T-helper 2 cell treated with Interferon-gamma antibody and Interleukin-4, amounts not matched to agents 5 μg/mL and 100 μg/mL, for 36 hours (primary cell): Measurements from ENCODE around the gene RB1.

Source experiments
- DNase-seq: peaks from one replicate; pipeline ENCODE4 v3.0.0; 2021; ENCODE audit warnings: low spot score
- H3K27ac Mint-ChIP-seq: one replicate; pipeline ENCODE4 v1.8.0; 2021; ENCODE audit warnings: mild to moderate bottlenecking, mixed read lengths
- H3K27me3 Mint-ChIP-seq: one replicate; pipeline ENCODE4 v1.8.0; 2021; ENCODE audit warnings: low read depth, mixed read lengths
- H3K36me3 Mint-ChIP-seq: one replicate; pipeline ENCODE4 v1.8.0; 2021; ENCODE audit warnings: low read depth, mixed read lengths
- H3K4me1 Mint-ChIP-seq: one replicate; pipeline ENCODE4 v1.8.0; 2021; ENCODE audit warnings: low read depth, mixed read lengths
- H3K4me3 Mint-ChIP-seq: one replicate; pipeline ENCODE4 v1.8.0; 2022; ENCODE audit warnings: mild to moderate bottlenecking, moderate library complexity, mixed read lengths
- H3K9me3 Mint-ChIP-seq: one replicate; pipeline ENCODE4 v1.8.0; 2021; ENCODE audit warnings: mixed read lengths

The RB1 gene

DNA sequence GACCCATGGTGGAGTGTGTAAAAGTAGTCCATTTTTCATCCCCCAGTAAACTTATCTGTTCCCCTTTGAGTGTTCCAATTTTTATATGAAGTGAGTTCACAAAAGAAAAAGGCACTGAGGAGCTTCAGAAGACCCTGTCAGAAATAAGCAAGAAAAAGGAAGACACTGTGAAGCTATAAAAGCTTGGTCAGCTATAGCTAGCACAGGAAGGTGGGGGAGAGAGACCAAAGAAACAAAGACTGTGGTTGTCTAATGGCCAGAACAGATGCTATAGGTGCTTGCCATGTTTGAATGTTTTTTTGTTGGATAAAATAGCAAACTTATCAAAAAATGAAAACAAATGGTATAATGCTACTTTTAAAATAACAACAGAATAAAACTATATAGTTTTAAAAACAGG lies 182.8 kb downstream of the RB1 start:
- H3K4me1 Mint-ChIP-seq: peaks cover 34% of the 10 kb centered on the region
- no peaks in the 10 kb centered on the region for H3K27me3 Mint-ChIP-seq
- peaks cover 66% of the 10 kb centered on the region for H3K36me3 Mint-ChIP-seq
- peak overlapping the region; percentile 65 for H3K27ac Mint-ChIP-seq
- H3K9me3 Mint-ChIP-seq: peaks cover 4% of the 10 kb centered on the region
- DNase-seq: no peak
- H3K4me3 Mint-ChIP-seq: no peak overlapping the region

DNA sequence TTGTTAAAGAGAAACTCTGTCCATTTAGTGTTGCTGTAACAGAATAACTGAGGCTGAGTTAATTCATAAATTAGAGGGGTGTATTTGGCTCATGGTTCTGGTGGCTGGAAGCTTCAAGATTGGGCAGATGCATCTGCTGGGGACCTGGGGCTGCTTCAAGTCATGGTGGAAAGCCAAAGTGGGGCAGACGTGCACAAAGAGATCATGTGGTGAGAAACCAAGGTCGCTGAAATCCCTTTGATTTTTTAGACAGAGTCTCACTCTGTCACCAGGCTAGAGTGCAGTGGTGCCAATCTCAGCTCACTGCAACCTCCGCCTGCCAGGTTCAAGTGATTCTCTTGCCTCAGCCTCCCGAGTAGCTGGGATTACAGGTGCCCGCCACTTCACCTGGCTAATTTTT lies 183.3 kb downstream of the RB1 start:
- Mint-ChIP-seq H3K4me3 (peak overlapping the region; percentile 25), H3K27me3 (no peaks in the 10 kb centered on the region), H3K27ac (no peak overlapping the region), H3K36me3 (peaks cover 66% of the 10 kb centered on the region), H3K4me1 (peaks cover 36% of the 10 kb centered on the region), H3K9me3 (peaks cover 4% of the 10 kb centered on the region)
- DNase-seq: no peak

DNA sequence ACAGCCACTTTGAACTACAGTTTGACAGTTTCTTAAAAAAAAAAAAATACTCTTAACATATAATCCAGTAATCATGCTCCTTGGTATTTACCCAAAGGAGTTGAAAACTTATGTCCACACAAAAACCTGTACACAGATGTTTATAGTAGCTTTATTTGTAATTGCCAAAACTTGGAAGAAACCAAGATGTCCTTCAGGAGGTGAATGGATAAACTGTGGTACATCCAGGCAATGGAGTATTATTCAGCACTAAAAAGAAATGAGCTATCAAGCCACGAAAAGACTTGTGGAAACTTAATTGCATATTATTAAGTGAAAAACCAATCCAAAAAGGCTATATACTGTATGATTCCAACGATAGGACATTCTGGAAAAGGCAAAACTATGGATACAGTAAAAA lies 184.4 kb downstream of the RB1 start:
- Mint-ChIP-seq H3K36me3 (peaks cover 56% of the 10 kb centered on the region), H3K4me1 (peaks cover 36% of the 10 kb centered on the region), H3K4me3 (no peak overlapping the region), H3K27ac (peak overlapping the region; percentile 17), H3K9me3 (peaks cover 4% of the 10 kb centered on the region), H3K27me3 (no peaks in the 10 kb centered on the region)
- DNase-seq: no peak

DNA sequence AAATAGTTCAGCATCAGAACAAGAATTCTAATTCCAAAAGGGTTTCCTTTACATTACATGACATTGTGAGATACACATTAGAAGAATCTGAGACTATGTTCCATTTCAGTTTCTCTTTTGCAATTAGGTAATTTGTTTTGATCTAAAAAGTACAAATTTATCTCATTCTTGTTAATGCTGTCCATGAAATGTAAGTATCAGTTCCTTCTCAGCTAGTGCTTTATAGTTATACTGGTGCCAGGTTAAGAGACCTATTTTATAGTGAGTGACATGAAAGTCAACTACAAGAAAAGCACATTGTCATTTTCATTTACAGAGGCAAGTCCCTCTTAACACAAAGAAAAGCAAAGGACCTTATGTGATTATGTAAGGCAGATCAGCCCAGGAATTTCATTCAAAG lies 185.4 kb downstream of the RB1 start:
- no peaks in the 10 kb centered on the region for H3K27me3 Mint-ChIP-seq
- peaks cover 36% of the 10 kb centered on the region for H3K4me1 Mint-ChIP-seq
- no peak overlapping the region for H3K4me3 Mint-ChIP-seq
- peaks cover 50% of the 10 kb centered on the region for H3K36me3 Mint-ChIP-seq
- no peak for DNase-seq
- H3K9me3 Mint-ChIP-seq: peaks cover 4% of the 10 kb centered on the region
- H3K27ac Mint-ChIP-seq: peak overlapping the region; percentile 82

DNA sequence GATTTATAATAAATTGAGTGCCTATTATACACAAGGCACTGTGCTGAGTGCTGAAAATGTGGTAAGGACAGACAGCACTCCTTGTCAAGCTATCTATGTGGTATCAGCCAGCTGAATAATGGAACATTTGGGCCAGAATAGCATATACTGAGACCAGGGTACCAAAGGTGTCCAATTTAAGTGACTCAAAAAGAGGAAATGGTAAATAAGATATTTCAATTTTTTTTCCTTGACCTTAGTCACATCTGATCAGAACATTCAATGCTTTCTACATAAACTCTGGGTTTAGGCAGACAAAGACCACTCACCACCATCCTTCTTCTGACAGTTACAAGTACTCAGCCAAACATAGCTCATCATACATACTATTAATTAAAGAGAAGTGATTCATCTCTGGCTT lies 186.1 kb downstream of the RB1 start:
- H3K9me3 Mint-ChIP-seq: peaks cover 4% of the 10 kb centered on the region
- no peak for DNase-seq
- peak overlapping the region; percentile 42 for H3K27ac Mint-ChIP-seq
- no peaks in the 10 kb centered on the region for H3K27me3 Mint-ChIP-seq
- H3K36me3 Mint-ChIP-seq: peaks cover 50% of the 10 kb centered on the region
- H3K4me1 Mint-ChIP-seq: peaks cover 37% of the 10 kb centered on the region
- H3K4me3 Mint-ChIP-seq: no peak overlapping the region

DNA sequence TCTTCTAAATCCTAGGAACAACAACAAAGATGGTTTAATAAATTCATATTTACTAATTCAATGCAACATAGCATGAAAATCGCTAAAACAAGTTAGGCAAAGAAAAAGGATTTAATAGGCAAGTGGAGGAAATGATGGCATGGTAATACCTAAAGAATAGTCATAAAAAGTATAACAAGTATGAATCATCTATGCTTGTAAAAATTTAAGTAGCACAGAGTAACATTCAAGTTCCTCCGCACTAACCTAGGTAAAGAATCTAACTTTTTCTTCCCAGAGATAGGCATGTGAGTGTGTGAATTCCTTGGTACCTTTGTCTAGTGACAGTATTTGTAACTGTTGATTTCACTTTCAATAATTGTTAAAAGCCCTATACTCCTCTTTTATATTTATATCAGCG lies 186.7 kb downstream of the RB1 start:
- no peak for DNase-seq
- Mint-ChIP-seq H3K4me1 (peaks cover 41% of the 10 kb centered on the region), H3K27me3 (no peaks in the 10 kb centered on the region), H3K4me3 (no peak overlapping the region), H3K27ac (no peak overlapping the region), H3K9me3 (peaks cover 4% of the 10 kb centered on the region), H3K36me3 (peaks cover 49% of the 10 kb centered on the region)

DNA sequence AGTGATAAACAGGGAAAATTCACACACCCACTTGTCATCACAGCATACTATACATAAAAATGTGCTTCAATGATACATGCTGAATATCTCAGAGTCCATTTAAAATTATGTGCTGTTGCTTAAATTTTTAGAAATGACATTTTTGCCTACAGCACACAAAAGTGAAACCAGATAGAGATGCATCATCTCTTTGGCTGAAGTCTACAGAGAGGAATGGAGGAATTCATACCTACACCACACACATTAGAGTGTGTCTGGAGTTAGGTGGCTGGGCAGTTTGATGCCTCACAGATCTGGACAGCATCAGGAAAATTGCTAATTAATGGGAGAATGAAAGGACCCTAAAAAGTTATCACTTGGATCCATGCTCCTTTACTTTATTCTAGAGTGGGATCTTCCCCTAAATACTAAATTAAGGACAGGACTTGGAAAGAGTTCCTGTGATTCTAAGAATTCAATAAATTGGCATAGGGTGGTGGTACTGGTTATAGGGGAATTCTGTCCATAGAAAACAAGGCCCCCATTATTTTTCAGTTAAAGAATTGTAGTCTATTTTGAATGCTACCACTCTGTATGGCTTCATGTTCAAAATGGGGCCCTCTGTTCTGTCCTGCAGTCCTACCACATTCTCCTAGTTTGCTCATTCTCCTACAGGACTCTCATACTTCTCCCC lies 188.0 kb downstream of the RB1 start:
- Mint-ChIP-seq H3K4me1 (peaks cover 48% of the 10 kb centered on the region), H3K4me3 (no peak overlapping the region), H3K27me3 (no peaks in the 10 kb centered on the region), H3K27ac (no peak overlapping the region), H3K9me3 (peaks cover 4% of the 10 kb centered on the region), H3K36me3 (peaks cover 42% of the 10 kb centered on the region)
- DNase-seq: no peak

DNA sequence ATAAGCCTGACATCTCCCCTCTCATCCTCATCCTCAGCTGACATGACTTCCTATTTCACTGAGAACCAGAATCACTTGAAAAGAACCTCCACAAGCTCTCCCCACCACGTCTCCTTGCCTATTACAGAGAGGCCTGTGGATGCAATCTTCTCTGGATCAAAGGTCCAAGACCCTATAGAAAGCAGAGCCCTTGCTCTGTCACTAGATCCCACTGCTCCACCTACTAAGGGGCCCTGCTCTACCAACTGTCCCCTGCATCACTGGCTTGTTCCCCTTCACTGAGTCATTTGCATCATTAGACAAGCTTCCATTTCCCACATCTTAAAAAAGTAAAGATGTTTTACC lies 188.5 kb downstream of the RB1 start:
- DNase-seq: no peak
- no peak overlapping the region for H3K27ac Mint-ChIP-seq
- no peak overlapping the region for H3K4me3 Mint-ChIP-seq
- peaks cover 41% of the 10 kb centered on the region for H3K36me3 Mint-ChIP-seq
- H3K9me3 Mint-ChIP-seq: peaks cover 4% of the 10 kb centered on the region
- peaks cover 50% of the 10 kb centered on the region for H3K4me1 Mint-ChIP-seq
- no peaks in the 10 kb centered on the region for H3K27me3 Mint-ChIP-seq

DNA sequence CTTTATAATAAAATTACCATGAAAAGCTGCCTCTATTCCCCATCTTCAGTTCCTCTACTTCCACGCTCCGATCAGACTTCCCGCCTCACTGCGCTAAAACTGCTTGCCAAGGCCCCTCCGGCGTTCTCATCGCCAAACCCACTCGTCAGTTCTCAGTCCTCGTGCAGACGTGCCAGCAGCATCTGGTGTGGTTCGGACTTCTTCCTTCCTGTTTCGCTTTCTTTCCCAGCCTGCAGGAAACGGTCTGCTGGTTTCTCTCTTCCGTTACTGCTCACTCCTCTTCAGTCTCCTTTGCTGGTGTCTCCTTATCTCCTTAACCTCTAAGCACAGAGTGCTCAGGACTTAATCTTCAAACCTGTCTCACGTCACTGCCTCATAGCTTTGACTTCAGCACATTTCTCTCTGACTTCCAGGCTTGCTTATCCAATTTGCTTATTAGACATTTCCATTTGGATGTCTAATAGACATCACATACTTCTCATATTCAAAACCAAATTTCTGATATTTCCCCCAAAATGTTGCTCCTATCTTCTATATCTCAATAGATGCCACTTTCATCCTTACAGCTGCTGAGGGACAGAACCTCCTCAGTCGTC lies 189.0 kb downstream of the RB1 start:
- peaks cover 4% of the 10 kb centered on the region for H3K9me3 Mint-ChIP-seq
- H3K27ac Mint-ChIP-seq: no peak overlapping the region
- DNase-seq: peak; percentile 77
- peaks cover 51% of the 10 kb centered on the region for H3K4me1 Mint-ChIP-seq
- no peak overlapping the region for H3K4me3 Mint-ChIP-seq
- H3K27me3 Mint-ChIP-seq: no peaks in the 10 kb centered on the region
- peaks cover 36% of the 10 kb centered on the region for H3K36me3 Mint-ChIP-seq

DNA sequence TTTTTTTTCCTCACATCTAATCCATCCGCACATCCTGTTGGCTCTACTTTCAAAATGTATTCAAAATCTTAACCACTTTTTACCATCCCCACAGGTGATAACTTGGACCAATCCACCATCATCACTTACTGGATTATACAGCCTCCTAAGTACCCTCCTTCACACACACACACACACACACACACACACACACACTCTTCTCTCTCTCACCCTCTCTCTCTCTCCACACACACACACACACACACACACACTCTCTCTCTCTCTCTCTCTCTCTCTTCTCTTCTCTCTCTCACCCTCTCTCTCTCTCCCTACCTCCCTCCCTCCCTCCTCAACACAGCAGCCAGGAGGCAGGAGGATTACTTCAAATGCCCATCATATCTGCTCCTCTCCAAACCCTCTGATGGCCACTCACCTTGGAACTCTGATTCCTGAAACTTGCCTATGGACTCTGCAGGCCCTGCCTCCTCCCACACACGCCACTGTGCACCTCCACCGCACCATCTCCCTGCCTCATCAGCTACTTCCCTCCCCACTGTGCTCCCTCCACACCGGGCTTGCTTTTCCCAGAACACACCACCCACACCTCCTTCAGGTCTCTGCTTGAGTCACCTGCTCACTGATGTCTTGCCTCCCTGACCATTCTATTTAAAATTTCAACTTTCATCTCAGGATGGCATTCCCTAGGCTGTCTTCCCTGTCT lies 189.7 kb downstream of the RB1 start:
- H3K9me3 Mint-ChIP-seq: peaks cover 2% of the 10 kb centered on the region
- H3K4me1 Mint-ChIP-seq: peaks cover 54% of the 10 kb centered on the region
- no peak for DNase-seq
- no peak overlapping the region for H3K4me3 Mint-ChIP-seq
- no peak overlapping the region for H3K27ac Mint-ChIP-seq
- no peaks in the 10 kb centered on the region for H3K27me3 Mint-ChIP-seq
- H3K36me3 Mint-ChIP-seq: peaks cover 29% of the 10 kb centered on the region

DNA sequence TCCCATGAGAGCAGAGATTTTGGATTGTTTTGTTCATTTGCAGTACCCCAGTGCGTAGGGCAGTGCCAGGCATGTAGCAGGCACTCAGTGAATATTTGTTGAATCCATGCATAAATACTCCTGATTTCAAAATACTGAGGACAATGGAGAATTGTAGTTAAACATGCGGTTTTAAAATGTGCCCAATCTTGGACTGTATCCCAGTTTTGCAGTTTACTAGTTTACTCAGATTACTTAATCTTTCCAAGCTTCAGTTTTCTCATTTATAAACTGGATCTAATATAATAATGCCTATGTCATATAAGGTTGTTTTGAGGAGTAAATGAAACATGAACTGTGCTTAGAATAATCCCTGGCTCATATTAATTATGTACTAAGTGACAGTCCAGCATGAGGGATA lies 190.3 kb downstream of the RB1 start:
- Mint-ChIP-seq H3K27me3 (no peaks in the 10 kb centered on the region), H3K4me1 (peaks cover 53% of the 10 kb centered on the region), H3K4me3 (no peak overlapping the region), H3K27ac (no peak overlapping the region), H3K9me3 (no peaks in the 10 kb centered on the region), H3K36me3 (peaks cover 27% of the 10 kb centered on the region)
- DNase-seq: no peak

DNA sequence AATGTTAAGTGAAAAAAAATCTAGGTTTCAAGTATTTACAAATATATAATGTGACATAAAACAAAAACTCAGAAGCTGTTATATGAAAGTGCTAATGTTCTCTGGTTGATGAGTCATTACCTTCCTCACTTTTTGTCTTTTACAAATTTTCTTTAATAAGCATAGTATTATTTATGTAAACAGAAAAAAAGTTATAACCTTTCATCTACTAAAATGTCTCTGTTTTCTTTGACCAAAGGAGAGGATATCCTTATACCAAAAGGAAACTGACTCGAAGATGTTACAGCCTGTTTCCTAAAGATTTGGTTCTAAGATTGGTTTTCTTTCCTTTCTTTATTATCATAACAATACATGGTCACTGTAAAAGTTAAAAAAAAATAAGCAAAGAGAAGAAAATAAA lies 191.3 kb downstream of the RB1 start:
- Mint-ChIP-seq H3K9me3 (no peaks in the 10 kb centered on the region), H3K36me3 (peaks cover 29% of the 10 kb centered on the region), H3K27me3 (no peaks in the 10 kb centered on the region), H3K4me1 (peaks cover 55% of the 10 kb centered on the region), H3K4me3 (peak overlapping the region; percentile 47), H3K27ac (no peak overlapping the region)
- no peak for DNase-seq

DNA sequence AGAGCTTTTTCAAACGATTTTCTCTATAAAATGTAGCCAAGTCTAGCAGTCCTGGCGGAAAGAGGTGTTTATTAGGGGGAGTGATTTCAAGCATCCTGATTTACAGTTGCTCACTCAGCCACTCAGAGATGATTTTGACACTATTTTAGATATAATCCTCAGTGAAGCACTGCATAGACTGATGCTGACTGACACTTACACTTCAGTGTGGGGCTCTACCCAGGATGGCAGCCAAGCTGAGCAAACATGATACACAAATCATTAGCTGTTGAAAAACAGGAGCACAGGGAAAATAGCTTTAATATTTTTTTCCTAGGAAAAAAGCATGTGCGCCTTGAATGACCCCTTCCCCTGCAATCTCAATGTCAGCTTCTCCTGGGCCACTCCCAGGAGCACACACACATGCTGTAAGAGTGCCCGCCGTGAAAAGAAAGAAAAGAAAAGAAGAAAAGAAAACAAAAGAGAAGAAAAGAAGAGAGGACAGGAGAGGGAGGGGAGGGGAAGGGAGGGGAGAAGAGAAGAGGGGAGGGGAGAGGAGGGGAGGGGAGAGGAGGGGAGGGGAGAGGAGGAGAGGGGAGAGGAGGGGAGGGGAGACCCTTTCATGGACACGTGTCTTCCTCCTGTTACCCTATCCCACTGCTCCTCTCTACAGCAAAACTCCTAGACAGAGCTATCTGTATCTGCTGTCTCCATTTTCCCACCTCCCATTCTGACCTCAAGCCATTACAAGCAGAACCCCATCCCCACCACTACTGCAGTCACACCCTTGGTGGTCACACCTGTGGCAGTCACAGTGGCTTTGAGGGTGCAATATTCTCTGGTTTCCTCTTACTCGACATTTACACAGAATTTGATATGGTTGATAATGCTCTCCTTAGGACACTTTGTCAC lies 193.0 kb downstream of the RB1 start:
- peak; percentile 47 for DNase-seq
- Mint-ChIP-seq H3K27me3 (no peaks in the 10 kb centered on the region), H3K27ac (peak overlapping the region; percentile 88), H3K4me3 (peak overlapping the region; percentile 56), H3K4me1 (peaks cover 53% of the 10 kb centered on the region), H3K9me3 (no peaks in the 10 kb centered on the region), H3K36me3 (peaks cover 23% of the 10 kb centered on the region)

DNA sequence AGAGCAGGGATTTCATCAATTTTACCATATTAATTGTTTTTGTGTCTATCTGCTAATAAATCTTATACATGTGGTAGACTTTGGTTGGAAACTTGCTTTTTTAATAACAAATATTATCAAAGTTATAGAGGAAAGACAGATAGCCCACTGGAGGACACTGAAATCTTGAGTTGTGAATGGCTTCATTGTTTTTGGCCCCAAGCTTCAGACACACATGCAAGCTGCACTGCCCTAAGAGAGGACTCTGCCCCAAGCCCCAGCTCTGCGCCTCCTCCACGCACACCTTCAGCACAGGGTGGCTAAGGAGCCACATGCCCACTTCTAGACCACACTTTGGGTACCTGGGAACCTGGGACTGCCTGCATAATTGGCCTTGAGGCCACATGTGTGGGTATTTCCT lies 194.1 kb downstream of the RB1 start:
- no peaks in the 10 kb centered on the region for H3K27me3 Mint-ChIP-seq
- H3K4me3 Mint-ChIP-seq: no peak overlapping the region
- no peak overlapping the region for H3K27ac Mint-ChIP-seq
- peaks cover 28% of the 10 kb centered on the region for H3K36me3 Mint-ChIP-seq
- H3K9me3 Mint-ChIP-seq: no peaks in the 10 kb centered on the region
- DNase-seq: no peak
- H3K4me1 Mint-ChIP-seq: peaks cover 60% of the 10 kb centered on the region
